SIG-M5 (cell line): ENCODE data around the gene REXO1.
"Not testable (repeated sequence)": the region's sequence is repeated elsewhere in the genome, so short reads cannot be mapped to it uniquely, and the experiment has no call there.

Source experiments
- DNase-seq: peaks from one replicate; lab custom pipeline; 2025; lab: John Stamatoyannopoulos, UW

REXO1 gene

GRCh38 chr19:1876496-1877279, 28.4 kb upstream of the REXO1 start:
- DNase-seq, result not testable (repeated sequence)

DNA sequence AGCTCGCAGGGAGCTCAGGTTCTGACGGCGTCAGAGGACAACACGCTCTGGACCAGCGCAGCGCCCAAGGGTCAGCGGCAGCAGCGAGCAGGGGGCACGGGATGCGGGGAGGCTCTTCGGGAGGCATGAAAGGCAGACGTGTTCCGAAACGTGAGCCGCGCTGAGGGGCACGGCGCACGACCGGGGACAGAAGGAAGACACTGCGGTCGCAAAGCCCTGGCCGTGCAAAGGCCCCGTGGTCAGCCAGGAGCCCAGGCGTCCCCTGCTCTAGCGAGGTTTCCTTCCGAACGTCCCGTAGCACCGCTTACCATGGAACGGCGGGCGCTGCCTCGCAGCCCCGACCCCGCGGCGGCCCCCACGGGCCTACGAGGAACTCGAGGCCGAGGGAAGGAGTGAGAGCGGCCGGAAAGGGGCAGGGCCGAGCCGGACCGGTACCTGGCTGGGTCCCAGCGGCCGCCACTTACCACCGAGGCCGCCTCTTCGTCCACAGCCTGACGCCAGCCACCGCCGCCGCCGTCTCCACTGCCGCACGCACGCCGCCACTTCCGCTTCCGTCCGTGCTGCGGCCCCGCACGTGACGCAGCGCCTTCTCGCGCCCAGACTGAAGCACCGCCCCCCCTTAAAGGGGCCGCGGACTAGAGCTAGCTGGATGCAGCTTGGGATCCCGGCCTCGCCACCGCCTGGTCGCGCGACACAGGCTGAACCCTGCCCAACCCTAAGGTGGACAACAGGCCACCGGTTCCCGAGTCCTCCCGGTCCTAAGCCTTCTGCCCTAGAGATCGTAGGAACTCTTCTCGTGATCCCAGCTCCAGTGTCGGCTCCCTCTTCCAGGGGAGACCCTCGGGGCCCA, 27.6 kb upstream of the REXO1 start:
- no peak for DNase-seq

DNA sequence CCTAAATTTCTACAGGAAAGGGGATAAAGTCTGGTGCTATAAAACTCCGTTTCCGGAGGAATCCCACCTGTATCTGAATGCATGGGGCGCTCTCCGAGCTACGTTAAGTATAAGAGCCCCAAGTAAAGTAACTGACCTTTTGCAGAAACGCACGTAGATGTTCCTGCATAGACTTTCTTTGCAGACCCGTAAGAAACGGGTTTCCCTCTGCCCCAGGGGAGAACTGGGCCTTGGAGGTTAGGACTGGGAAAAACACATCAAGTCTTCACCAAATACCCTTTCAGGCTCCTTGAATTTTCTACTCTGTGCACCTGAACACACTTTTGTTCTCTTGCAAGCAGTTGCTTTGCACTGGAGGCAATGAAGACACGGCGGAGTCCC, 27.0 kb upstream of the REXO1 start:
- not testable (repeated sequence) for DNase-seq

GRCh38 chr19:1874554-1875185, 26.4 kb upstream of the REXO1 start:
- DNase-seq, result no peak

- no peak for DNase-seq
These were observed 25.5 kb upstream of the REXO1 start for GRCh38 chr19:1873524-1874473.

DNA sequence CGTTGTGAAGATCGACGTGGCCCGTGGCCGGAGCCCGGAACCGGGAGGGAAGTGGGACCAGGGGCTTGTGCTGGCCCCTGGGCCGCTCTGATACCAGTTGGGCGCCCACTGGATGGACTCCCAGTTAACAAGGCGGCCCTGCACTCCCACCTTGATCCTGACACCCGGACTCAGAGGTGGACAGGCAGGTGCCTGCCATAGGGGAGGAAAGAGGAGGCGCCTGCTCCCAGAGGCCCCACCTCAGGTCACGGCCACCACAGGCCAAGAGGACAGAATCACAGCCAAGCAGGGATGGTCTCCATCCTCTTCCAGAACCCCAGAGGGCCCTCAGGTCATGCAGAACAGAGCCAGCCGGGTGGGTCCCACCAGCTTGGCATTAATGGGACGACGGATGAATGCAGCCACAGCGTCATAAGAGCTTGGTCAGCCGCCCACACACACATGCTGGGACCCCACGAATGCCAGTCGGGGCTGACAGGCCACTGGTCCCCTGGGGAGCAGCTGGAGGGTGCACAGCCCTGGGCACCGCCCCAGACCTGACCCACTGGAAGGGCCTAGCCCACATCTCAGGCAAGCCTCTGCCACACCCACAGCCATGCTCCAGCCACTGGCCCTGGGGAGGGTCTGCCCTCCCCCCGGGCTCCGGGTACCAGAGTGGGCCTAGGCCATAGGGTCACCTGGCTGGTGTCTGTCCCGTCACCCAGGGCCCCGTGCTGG, 24.7 kb upstream of the REXO1 start:
- DNase-seq, result no peak

DNA sequence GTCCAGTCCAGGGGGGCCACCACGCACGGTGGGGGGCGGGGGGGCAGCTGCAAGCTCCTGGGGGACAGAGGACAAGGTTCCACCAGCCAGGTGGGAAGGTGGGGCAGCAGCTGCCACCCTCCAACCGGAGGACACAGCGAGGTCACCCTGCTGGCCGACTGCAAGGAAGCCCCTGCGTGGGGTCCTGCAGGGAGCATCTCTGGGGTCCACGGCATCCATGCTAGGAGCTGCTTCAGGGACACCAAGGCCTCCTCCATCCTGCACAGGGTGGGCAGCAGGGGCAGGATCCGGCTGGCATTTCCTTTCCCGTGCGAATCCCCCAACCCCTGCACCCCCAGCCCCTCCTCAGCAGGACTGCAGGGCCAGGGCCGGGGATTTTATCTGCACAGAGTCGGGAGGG, 23.3 kb upstream of the REXO1 start:
- DNase-seq, result no peak

DNA sequence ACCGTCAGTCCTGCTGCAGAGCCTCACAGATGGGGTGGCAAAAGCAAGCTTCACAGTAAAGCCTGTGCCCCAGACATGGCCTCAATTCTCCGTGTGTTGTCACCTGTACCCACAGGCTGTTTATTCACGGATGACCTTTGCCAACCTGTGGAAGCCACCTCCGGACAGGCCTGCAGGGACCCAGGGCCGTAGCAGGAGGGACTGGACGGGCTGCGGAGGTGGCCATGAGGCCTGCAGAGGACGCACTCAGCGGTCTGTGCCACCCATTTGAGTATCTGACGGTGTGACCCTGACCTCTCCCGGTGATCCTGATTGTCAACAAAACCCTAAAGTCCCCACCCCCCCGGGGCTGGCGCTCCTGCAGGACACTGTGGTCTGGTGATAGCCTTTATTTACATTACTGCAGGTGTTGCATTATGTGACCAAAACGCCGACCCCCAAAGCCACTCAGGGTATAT, 22.9 kb upstream of the REXO1 start:
- no peak for DNase-seq

DNA sequence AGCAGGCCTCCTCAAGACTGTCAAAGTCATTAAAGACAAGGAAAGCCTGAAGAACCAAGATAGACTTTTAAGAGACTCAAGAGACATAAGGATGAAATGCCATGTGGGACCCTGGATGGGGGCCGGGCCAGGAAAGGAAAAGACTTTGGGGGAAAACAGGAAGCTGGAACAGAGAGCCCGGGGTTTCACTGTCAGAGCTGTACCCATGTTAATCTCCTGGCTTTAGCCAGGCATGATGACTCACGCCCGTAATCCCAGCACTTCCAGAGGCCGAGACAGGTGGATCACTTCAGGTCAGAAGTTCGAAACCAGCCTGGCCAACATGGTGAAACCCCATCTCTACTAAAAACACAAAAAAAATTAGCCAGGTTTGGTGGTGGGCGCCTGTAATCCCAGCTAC, 20.7 kb upstream of the REXO1 start:
- no peak for DNase-seq

DNA sequence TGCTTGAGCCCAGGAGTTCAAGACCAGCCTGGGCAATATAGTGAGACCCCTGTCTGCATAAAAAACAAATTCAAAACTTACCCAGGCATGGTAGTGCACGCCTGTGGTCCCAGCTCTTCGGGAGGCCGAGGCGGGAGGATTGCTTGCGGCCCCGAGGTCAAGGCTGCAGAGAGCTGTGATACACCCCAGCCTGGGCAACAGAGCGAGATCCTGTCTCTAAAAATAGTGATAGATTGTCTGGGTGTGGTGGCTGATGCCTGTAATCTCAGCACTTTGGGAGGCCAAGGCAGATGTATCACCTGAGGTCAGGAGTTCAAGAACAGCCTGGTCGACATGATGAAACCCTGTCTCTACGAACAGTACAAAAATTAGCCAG, 19.1 kb upstream of the REXO1 start:
- no peak for DNase-seq

DNA sequence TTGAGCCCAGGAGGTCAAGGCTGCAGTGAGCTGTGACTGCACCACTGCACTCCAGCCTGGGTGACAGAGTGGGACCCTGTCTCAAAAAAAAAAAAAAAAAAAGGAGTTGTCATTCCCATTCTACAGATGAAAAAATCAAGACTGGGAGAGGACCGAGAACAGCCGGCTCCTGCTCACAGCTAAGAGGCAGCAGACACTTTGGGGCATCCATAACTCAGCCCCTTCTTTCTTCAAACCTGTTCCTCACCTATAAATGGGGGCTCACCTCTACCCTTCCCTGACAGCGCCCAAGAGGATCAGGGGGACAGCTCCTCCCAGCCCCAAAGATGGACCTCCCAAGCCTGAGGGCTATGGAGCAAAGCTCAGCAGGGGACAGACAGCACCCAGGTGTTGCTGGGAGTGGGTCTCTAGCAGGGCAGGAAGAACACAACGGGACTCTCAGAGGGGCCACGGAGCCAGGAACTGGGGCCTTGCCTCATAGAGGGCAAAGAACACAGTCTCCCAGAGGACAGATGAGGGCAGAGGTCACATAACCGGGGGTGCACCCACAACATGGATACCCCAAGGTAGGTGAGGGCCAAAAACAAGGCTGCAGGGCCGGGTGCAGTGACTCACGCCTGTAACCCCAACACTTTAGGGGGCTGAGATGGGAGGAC, 18.5 kb upstream of the REXO1 start:
- DNase-seq, result no peak

GRCh38 chr19:1865172-1866010, 17.1 kb upstream of the REXO1 start:
- no peak for DNase-seq

GRCh38 chr19:1864480-1865171, 16.3 kb upstream of the REXO1 start:
- DNase-seq, result no peak

GRCh38 chr19:1863638-1864479, 15.6 kb upstream of the REXO1 start:
- DNase-seq, result peak; percentile 35

- DNase-seq, result no peak
These were observed 15.0 kb upstream of the REXO1 start, which contains the start of gene KLF16 for GRCh38 chr19:1863328-1863637. KLF16 (minus strand) TSS chr19:1863579; CDS start chr19:1863497, 82 bp downstream.

DNA sequence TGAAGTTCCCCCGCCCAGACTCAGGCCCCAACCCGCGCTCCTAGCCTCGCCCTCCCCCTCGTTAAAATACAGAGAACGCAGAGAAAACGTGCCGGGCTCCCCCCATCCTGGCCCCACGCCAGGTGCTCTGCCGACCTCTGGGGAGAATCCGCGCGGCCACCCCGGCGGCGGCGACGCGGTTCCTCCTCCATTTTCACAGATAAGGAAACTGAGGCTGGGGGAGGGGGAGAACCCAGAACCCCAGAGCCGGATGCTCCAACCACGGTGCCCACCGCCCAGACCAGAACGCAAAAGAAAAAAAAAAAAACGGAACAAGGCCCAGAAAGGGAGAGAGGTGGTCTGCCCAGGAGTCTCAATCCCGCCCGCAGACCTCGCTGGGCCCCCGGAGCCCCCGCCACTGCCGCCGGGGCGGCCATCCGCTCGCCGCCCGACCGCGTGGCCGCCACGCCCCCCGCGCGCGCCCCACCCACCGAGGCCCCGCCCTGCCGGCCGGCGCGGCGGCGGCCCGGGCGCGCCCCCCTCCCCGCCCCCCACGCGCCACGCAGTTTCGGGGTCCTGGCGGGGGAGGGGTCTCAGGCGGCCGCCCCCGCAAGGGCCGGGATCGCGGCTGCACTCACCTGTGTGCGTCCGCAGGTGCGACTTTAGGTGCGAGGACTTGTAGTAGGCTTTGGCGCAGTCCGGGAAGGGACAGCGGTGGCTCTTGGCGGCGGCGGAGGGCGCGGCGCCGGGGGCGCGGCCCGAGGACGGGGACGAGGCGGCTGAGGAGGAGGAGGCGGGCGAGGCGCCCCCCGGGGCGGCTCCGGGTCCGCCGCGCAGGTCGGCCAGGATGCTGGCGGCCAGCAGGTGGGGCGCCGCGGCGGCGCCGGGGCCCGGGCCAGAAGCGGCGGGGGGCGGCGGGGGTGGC, 14.4 kb upstream of the REXO1 start:
- no peak for DNase-seq

GRCh38 chr19:1862068-1862423, 13.8 kb upstream of the REXO1 start:
- DNase-seq, result no peak
